ENCODE data around the gene ZCCHC14. TPM values are rescaled to one million over a fixed set of nuclear protein-coding genes. Genes with fewer than 3 reads are reported as not detected.

The ZCCHC14 gene
- total and polyA plus RNA-seq, 10 donors: 1.6 to 18.3 (median 13.2) TPM

- WGBS, 5 donors: 95 to 97% (median 95%) methylated on average over 9 to 12 of the region's 12 CpGs
- intact Hi-C loops (cut with DNase I; ENCODE audit: low total_unique reads): no loop called here
- no peak for TF ChIP-seq CTCF (IDR thresholded peaks at IDR 0.05 in 8 of 11, conservative IDR thresholded peaks at IDR 0.05 in 3 of 11)
- TF ChIP-seq POLR2AphosphoS5 (IDR thresholded peaks at IDR 0.05): no peak
- no peak for TF ChIP-seq POLR2A (IDR thresholded peaks at IDR 0.05)
- Histone ChIP-seq H3K4me1 (no peaks in the 10 kb centered on the region), H3K36me3 (peaks cover 0 to 70% (median 12%) of the 10 kb centered on the region in 6 donors), H3K27me3 (replicated peaks in 1 of 7) (no peaks in the 10 kb centered on the region), H3K27ac (no peak overlapping the region), H3K4me3 (no peak overlapping the region), H3K9me3 (peaks cover 0 to 6% (median 0%) of the 10 kb centered on the region in 8 donors)
- no peak for DNase-seq
Observed at GRCh38 chr16:87448866-87449265, 44.0 kb downstream of the ZCCHC14 start.

GRCh38 chr16:87447323-87447722 is 45.5 kb downstream of the ZCCHC14 start:
- WGBS, 5 donors: 84 to 98% (median 95%) methylated on average over 6 of the region's 6 CpGs
- intact Hi-C loops (cut with DNase I; ENCODE audit: low total_unique reads): no loop called here

GRCh38 chr16:87446479-87446878 is 46.3 kb downstream of the ZCCHC14 start:
- H3K4me3 ChIP-seq: no peak overlapping the region
- H3K27ac ChIP-seq: no peak overlapping the region
- peaks cover 0 to 54% (median 7%) of the 10 kb centered on the region in 6 donors for H3K36me3 ChIP-seq
- intact Hi-C loops (cut with DNase I; ENCODE audit: low total_unique reads): no loop called here
- H3K4me1 ChIP-seq: no peaks in the 10 kb centered on the region
- TF ChIP-seq POLR2A (IDR thresholded peaks at IDR 0.05) (no peak), CTCF (IDR thresholded peaks at IDR 0.05 in 8 of 11, conservative IDR thresholded peaks at IDR 0.05 in 3 of 11) (no peak), POLR2AphosphoS5 (IDR thresholded peaks at IDR 0.05) (no peak)
- 92 to 97% (median 96%) methylated on average over 7 of the region's 7 CpGs for WGBS, 5 donors
- peaks cover 0 to 13% (median 0%) of the 10 kb centered on the region in 8 donors for H3K9me3 ChIP-seq
- DNase-seq: no peak
- no peaks in the 10 kb centered on the region for H3K27me3 ChIP-seq (replicated peaks in 1 of 7)

More at GRCh38 chr16:87447323-87447722, 45.5 kb downstream of the ZCCHC14 start:
- no peaks in the 10 kb centered on the region for H3K27me3 ChIP-seq (replicated peaks in 1 of 7)
- no peaks in the 10 kb centered on the region for H3K4me1 ChIP-seq
- DNase-seq: no peak
- H3K9me3 ChIP-seq: peaks cover 0 to 13% (median 0%) of the 10 kb centered on the region in 8 donors
- H3K4me3 ChIP-seq: no peak overlapping the region
- peaks cover 0 to 58% (median 10%) of the 10 kb centered on the region in 6 donors for H3K36me3 ChIP-seq
- TF ChIP-seq CTCF (IDR thresholded peaks at IDR 0.05 in 8 of 11, conservative IDR thresholded peaks at IDR 0.05 in 3 of 11) (no peak), POLR2AphosphoS5 (IDR thresholded peaks at IDR 0.05) (no peak), POLR2A (IDR thresholded peaks at IDR 0.05) (no peak)
- H3K27ac ChIP-seq: no peak overlapping the region

- DNase-seq: no peak
Observed at GRCh38 chr16:87445486-87445885, 47.3 kb downstream of the ZCCHC14 start.

More at GRCh38 chr16:87445486-87445885, 47.3 kb downstream of the ZCCHC14 start:
- H3K4me3 ChIP-seq: no peak overlapping the region
- H3K27ac ChIP-seq: no peak overlapping the region
- no peak for TF ChIP-seq CTCF (IDR thresholded peaks at IDR 0.05 in 8 of 11, conservative IDR thresholded peaks at IDR 0.05 in 3 of 11)
- TF ChIP-seq POLR2AphosphoS5 (IDR thresholded peaks at IDR 0.05): no peak
- TF ChIP-seq POLR2A (IDR thresholded peaks at IDR 0.05): no peak
- no peaks in the 10 kb centered on the region for H3K27me3 ChIP-seq (replicated peaks in 1 of 7)
- 89 to 99% (median 97%) methylated on average over 7 of the region's 7 CpGs for WGBS, 5 donors
- H3K9me3 ChIP-seq: peaks cover 0 to 13% (median 0%) of the 10 kb centered on the region in 8 donors
- peaks cover 0 to 49% (median 7%) of the 10 kb centered on the region in 6 donors for H3K36me3 ChIP-seq
- H3K4me1 ChIP-seq: no peaks in the 10 kb centered on the region
- intact Hi-C loops (cut with DNase I; ENCODE audit: low total_unique reads): no loop called here

Data from spleen (tissue), 11 donors.